Parathyroid adenoma (tissue), 2 donors: ENCODE results near the gene HIPK1.

Experiments
- H2AFZ ChIP-seq: fragments of 300-600 bp; sonication (generic); one replicate; pipeline ENCODE4 v1.7.0; 2017; ENCODE audit warnings: antibody characterized with exemption, mild to moderate bottlenecking
- H3K27ac ChIP-seq: fragments of 300-600 bp; sonication (generic); one replicate; pipeline ENCODE4 v1.7.0; 2017
- H3K27me3 ChIP-seq: fragments of 300-600 bp; sonication (generic); one replicate; pipeline ENCODE4 v1.7.0; 2017; ENCODE audit warnings: low read length; ENCODE audit not compliant: control insufficient read depth, insufficient read depth
- H3K36me3 ChIP-seq: fragments of 300-600 bp; sonication (generic); one replicate; pipeline ENCODE4 v1.7.0; 2017; ENCODE audit warnings: low read length; ENCODE audit not compliant: control insufficient read depth, insufficient read depth
- H3K4me1 ChIP-seq: fragments of 300-600 bp; sonication (generic); one replicate; pipeline ENCODE4 v1.7.0; 2017; ENCODE audit warnings: control low read depth
- H3K4me2 ChIP-seq: fragments of 300-600 bp; sonication (generic); one replicate; pipeline ENCODE4 v1.7.0; 2017; ENCODE audit warnings: low read length
- H3K4me3 ChIP-seq: fragments of 300-600 bp; sonication (generic); one replicate; pipeline ENCODE4 v1.7.0; 2017; ENCODE audit warnings: low read depth, low read length
- H3K79me2 ChIP-seq: fragments of 300-600 bp; sonication (generic); one replicate; pipeline ENCODE4 v1.7.0; 2017; ENCODE audit warnings: control low read depth
- H3K9ac ChIP-seq: fragments of 300-600 bp; sonication (generic); one replicate; pipeline ENCODE4 v1.7.0; 2017; ENCODE audit warnings: mild to moderate bottlenecking
- H3K9me3 ChIP-seq: fragments of 300-600 bp; sonication (generic); one replicate; pipeline ENCODE4 v1.7.0; 2017; ENCODE audit warnings: low read length; ENCODE audit not compliant: control insufficient read depth
- CTCF ChIP-seq: fragments of 300-600 bp; sonication (generic); IDR thresholded peaks from one replicate; pipeline ENCODE4 v1.7.0; 2017; ENCODE audit warnings: antibody characterized with exemption, mild to moderate bottlenecking
- donor health status: primary hyperparathyroidism.

The HIPK1 gene

GRCh38 chr1:114008480-114008941 is 79.4 kb downstream of the HIPK1 start:
- H3K27ac ChIP-seq = no peak overlapping the region
- H3K9ac ChIP-seq = no peak overlapping the region
- H3K27me3 ChIP-seq = no peaks in the 10 kb centered on the region
- TF ChIP-seq CTCF = no peak
- no peak overlapping the region for H3K4me2 ChIP-seq
- H2AFZ ChIP-seq = no peak overlapping the region
- H3K4me1 ChIP-seq = no peaks in the 10 kb centered on the region
- no peaks in the 10 kb centered on the region for H3K36me3 ChIP-seq
- no peaks in the 10 kb centered on the region for H3K79me2 ChIP-seq
- H3K9me3 ChIP-seq = no peaks in the 10 kb centered on the region
- H3K4me3 ChIP-seq = no peak overlapping the region

- no peak overlapping the region for H3K4me2 ChIP-seq
- H3K79me2 ChIP-seq = no peaks in the 10 kb centered on the region
- no peaks in the 10 kb centered on the region for H3K9me3 ChIP-seq
- no peak overlapping the region for H3K4me3 ChIP-seq
- no peaks in the 10 kb centered on the region for H3K4me1 ChIP-seq
- H3K27ac ChIP-seq = no peak overlapping the region
- H3K9ac ChIP-seq = no peak overlapping the region
- no peaks in the 10 kb centered on the region for H3K36me3 ChIP-seq
- H3K27me3 ChIP-seq = no peaks in the 10 kb centered on the region
- no peak for TF ChIP-seq CTCF
- no peak overlapping the region for H2AFZ ChIP-seq
Observed at GRCh38 chr1:114008993-114009392, 79.9 kb downstream of the HIPK1 start.

- Histone ChIP-seq H3K79me2 (no peaks in the 10 kb centered on the region), H3K27ac (no peak overlapping the region), H3K27me3 (no peaks in the 10 kb centered on the region), H3K36me3 (no peaks in the 10 kb centered on the region), H3K9ac (no peak overlapping the region), H3K4me1 (no peaks in the 10 kb centered on the region), H2AFZ (no peak overlapping the region), H3K4me2 (no peak overlapping the region), H3K9me3 (no peaks in the 10 kb centered on the region), H3K4me3 (no peak overlapping the region)
- TF ChIP-seq CTCF = no peak
Observed at GRCh38 chr1:114009393-114009792, 80.3 kb downstream of the HIPK1 start.

- Histone ChIP-seq H3K4me2 (no peak overlapping the region), H3K4me3 (no peak overlapping the region), H3K27ac (no peak overlapping the region), H3K27me3 (no peaks in the 10 kb centered on the region), H3K79me2 (no peaks in the 10 kb centered on the region), H2AFZ (no peak overlapping the region), H3K9ac (no peak overlapping the region), H3K4me1 (no peaks in the 10 kb centered on the region), H3K36me3 (no peaks in the 10 kb centered on the region), H3K9me3 (no peaks in the 10 kb centered on the region)
- no peak for TF ChIP-seq CTCF
Observed at GRCh38 chr1:114010433-114011184, 81.5 kb downstream of the HIPK1 start.

- no peak for TF ChIP-seq CTCF
- H3K79me2 ChIP-seq = no peaks in the 10 kb centered on the region
- no peaks in the 10 kb centered on the region for H3K36me3 ChIP-seq
- H3K9me3 ChIP-seq = no peaks in the 10 kb centered on the region
- no peak overlapping the region for H2AFZ ChIP-seq
- H3K4me3 ChIP-seq = no peak overlapping the region
- H3K27me3 ChIP-seq = no peaks in the 10 kb centered on the region
- no peaks in the 10 kb centered on the region for H3K4me1 ChIP-seq
- H3K27ac ChIP-seq = no peak overlapping the region
- H3K9ac ChIP-seq = no peak overlapping the region
- H3K4me2 ChIP-seq = no peak overlapping the region
Observed at GRCh38 chr1:114011796-114012195, 82.7 kb downstream of the HIPK1 start.
